Urinary bladder (tissue), 4 donors: Measurements from ENCODE around the gene CACNA2D3. TPM values are rescaled to one million over a fixed set of nuclear protein-coding genes. Genes with fewer than 3 reads are reported as not detected.
"Not testable (repeated sequence)": the region's sequence is repeated elsewhere in the genome, so short reads cannot be mapped to it uniquely, and the experiment has no call there.

Experiments
- DNase-seq: peaks from one replicate; pipeline ENCODE4 v3.0.0-alpha.2; 2015; ENCODE audit errors: extremely low spot score
- H3K27ac ChIP-seq: one replicate; pipeline ENCODE4 v1.5.1; 2013; ENCODE audit warnings: low read depth, mild to moderate bottlenecking, moderate library complexity
- H3K36me3 ChIP-seq: one replicate; pipeline ENCODE4 v1.6.1; 2013; ENCODE audit warnings: mild to moderate bottlenecking, moderate library complexity; ENCODE audit not compliant: insufficient read depth
- H3K4me1 ChIP-seq: one replicate; pipeline ENCODE4 v1.6.1; 2013; ENCODE audit warnings: mild to moderate bottlenecking, moderate library complexity; ENCODE audit not compliant: insufficient read depth
- H3K4me3 ChIP-seq: one replicate; pipeline ENCODE4 v1.5.1; 2013; ENCODE audit warnings: low read depth, low read length
- WGBS: extraction: QIAGEN DNeasy Blood & Tissue Kit; methylation state at CpG from one replicate; pipeline ENCODE4 v1.1.7; 2013; 5-methylcytosine and 5-hydroxymethylcytosine counted together
- polyA plus RNA-seq: library from polyadenylated mRNA; stranded (reverse); fragments of 200-250 nt; gene quantifications from one replicate; pipeline ENCODE4 v1.2.3, GENCODE V29; 2013
- total RNA-seq: library from RNA; depleted of rRNA; stranded (reverse); fragments of >200 nt; gene quantifications from one replicate; pipeline ENCODE4 v1.2.3, GENCODE V29; 2014
- donor health status: healthy with polysubstance abuse.
- donor health status: healthy.

CACNA2D3 gene
- total and polyA plus RNA-seq, 2 donors, result 0.57 to 1.7 TPM

- WGBS, result 94% methylated on average over 6 of the region's 6 CpGs
- Histone ChIP-seq H3K4me1 (no peaks in the 10 kb centered on the region), H3K4me3 (no peak overlapping the region), H3K36me3 (no peaks in the 10 kb centered on the region), H3K27ac (no peak overlapping the region)
- DNase-seq, result no peak
Measured at GRCh38 chr3:54632834-54633233, 510.5 kb downstream of the CACNA2D3 start.

DNA sequence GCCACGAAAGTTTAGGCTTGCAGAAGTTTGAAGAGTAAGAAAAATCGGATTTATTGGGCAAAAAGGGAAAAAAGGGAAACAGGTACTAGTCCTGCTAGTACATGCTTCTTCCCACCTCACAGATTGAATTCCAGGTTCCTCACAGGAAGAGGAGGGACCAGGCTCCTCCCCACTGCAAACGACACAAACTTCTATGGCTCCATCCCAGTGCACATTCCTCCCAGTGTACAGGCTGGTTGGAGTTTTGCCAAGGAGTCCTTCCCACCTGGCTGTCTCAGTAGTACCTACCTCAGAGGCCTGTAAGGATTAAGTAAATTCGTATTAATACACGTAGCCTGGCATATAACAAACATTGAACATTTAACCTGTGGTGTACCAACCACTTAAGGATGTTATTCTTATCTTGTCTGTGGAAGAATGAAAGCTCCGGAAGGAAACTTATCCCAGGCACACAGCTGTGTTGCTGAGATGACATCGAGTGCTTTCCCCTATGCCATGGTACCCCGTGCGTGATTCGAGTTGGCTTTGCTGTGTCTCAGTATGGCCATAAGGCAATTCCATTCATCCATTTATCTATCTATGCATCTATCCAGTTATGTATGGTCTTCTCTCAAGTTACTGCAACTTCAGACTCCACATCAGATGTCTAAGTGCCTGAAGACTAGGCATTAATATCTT is 511.2 kb downstream of the CACNA2D3 start:
- WGBS, result 73% methylated on average over 10 of the region's 10 CpGs
- no peak overlapping the region for H3K27ac ChIP-seq
- H3K4me1 ChIP-seq, result no peaks in the 10 kb centered on the region
- DNase-seq, result no peak
- H3K36me3 ChIP-seq, result no peaks in the 10 kb centered on the region
- H3K4me3 ChIP-seq, result no peak overlapping the region

DNA sequence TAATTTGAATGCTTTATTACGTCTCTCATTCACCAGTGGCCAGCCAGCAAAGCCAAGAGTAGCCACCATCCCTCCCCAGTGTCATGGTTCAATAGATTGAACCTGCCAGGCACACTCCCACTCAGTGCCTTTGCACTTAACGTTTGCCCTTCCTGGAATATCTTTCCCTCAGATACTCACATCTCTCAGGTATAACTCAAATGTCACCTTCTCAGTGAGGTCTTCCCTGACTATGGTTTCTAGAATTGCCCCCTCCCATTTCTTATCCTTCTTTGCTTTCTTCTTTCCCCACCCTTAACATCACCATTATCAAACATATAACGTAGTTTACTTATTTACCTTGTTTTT is 511.7 kb downstream of the CACNA2D3 start:
- WGBS, result 74% methylated on average over 3 of the region's 3 CpGs
- Histone ChIP-seq H3K27ac (no peak overlapping the region), H3K36me3 (no peaks in the 10 kb centered on the region), H3K4me1 (no peaks in the 10 kb centered on the region), H3K4me3 (no peak overlapping the region)
- no peak for DNase-seq

DNA sequence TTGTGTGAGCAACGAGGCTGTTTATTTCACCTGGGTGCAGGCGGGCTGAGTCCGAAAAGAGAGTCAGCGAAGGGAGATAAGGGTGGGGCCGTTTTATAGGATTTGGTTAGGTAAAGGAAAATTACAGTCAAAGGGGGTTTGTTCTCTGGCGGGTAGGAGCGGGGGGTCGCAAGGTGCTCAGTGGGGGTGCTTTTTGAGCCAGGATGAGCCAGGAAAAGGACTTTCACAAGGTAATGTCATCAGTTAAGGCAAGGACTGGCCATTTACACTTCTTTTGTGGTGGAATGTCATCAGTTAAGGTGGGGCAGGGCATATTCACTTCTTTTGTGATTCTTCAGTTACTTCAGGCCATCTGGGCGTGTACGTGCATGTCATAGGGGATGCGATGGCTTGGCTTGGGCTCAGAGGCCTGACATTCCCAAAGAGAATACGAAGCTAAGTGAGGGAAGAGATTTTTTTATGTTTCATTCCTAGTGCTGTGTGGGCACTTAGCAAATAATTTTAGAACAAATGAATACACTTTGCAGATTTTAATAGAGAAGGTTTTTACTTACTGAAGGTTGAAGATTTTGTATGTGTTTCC is 517.5 kb downstream of the CACNA2D3 start:
- H3K36me3 ChIP-seq, H3K27ac ChIP-seq, H3K4me3 ChIP-seq, DNase-seq, H3K4me1 ChIP-seq: not testable (repeated sequence)
- 29% methylated on average over 12 of the region's 12 CpGs for WGBS

DNA sequence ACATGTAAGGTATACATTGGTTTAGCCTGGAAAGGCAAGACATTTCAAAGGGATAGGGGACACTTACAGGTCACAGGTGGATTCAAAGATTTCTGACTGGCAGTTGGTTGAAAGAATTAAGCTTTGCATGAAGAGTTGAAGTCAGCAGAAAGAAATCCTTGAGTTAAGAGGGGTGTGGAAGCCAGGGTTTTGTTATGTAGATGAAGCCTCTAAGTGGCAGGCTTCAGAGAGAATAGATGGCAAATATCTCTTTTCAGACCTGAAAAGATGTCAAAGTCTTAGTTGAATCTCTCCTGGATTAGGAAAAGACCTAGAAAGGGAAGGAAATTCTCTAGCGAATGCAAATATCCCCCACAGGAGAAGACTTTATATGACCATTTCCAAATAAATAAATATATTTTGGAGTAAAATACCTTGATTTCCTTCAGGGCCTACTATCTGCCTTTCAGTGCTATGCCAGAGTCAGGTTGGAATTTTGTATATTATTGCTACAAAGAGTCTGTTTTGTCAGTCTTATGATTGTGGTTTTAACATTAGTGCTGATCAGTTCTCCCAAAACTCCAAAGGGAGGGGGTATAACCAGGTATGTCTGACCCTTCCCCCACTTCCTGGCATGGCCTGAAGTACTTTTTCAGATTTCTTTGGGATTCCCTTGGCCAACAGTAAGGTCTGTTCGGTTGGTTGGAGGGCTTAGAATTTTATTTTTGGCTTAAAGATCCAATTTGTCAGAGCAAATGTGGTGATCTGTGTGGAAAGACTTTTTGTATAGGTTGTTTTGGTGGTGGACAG is 519.1 kb downstream of the CACNA2D3 start:
- H3K36me3 ChIP-seq, result no peaks in the 10 kb centered on the region
- no peak overlapping the region for H3K27ac ChIP-seq
- no peak for DNase-seq
- H3K4me1 ChIP-seq, result no peaks in the 10 kb centered on the region
- 57% methylated on average over 2 of the region's 2 CpGs for WGBS
- no peak overlapping the region for H3K4me3 ChIP-seq

GRCh38 chr3:54642147-54642546 is 519.8 kb downstream of the CACNA2D3 start:
- DNase-seq, result no peak
- H3K4me1 ChIP-seq, result no peaks in the 10 kb centered on the region
- H3K27ac ChIP-seq, result peak overlapping the region; percentile 5
- no peaks in the 10 kb centered on the region for H3K36me3 ChIP-seq
- WGBS, result 85% methylated on average over 6 of the region's 6 CpGs
- H3K4me3 ChIP-seq, result no peak overlapping the region

GRCh38 chr3:54647721-54648120 is 525.4 kb downstream of the CACNA2D3 start:
- no peak overlapping the region for H3K4me3 ChIP-seq
- no peak overlapping the region for H3K27ac ChIP-seq
- H3K4me1 ChIP-seq, result no peaks in the 10 kb centered on the region
- DNase-seq, result no peak
- H3K36me3 ChIP-seq, result no peaks in the 10 kb centered on the region

GRCh38 chr3:54649551-54649950 is 527.2 kb downstream of the CACNA2D3 start:
- Histone ChIP-seq H3K4me3 (no peak overlapping the region), H3K36me3 (no peaks in the 10 kb centered on the region), H3K27ac (no peak overlapping the region), H3K4me1 (no peaks in the 10 kb centered on the region)
- no peak for DNase-seq

DNA sequence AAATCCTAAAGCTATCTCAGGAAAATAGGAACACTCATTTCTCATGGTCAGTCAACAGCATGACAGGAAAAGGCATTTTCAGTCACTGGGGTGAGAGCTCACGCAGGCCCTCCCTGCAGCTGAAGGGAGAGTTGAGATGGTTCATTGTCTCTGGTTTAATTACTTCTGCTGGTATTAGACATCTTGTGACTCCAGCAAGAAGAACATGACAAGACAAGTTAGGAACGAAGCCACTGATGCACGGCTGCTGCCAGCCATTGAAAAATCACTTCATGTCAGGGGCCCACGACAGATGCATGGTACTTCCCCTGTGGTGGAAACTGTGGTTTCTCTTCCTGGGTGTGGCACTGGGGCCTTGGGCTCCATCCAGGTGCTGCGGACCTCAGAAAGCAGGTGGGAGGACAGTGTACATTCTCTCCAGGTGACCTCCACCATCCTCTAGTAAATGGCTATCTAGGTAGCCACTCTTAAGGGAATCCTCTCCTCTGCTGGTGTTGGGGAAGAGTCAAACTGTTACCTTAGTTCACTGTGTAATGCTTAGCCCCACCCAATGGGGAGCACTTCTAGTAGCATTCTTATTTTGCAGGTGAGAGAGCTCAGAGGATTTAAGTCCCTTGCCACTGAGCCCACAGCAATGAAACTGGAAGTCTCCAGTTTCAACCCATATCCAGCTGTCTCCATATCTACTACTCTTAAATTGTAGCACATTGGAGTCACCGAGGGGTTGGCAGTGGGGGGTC is 531.3 kb downstream of the CACNA2D3 start:
- Histone ChIP-seq H3K36me3 (no peaks in the 10 kb centered on the region), H3K27ac (no peak overlapping the region), H3K4me1 (no peaks in the 10 kb centered on the region), H3K4me3 (no peak overlapping the region)
- WGBS, result 80% methylated on average over 6 of the region's 6 CpGs
- DNase-seq, result no peak

- no peaks in the 10 kb centered on the region for H3K4me1 ChIP-seq
- no peak overlapping the region for H3K4me3 ChIP-seq
- H3K36me3 ChIP-seq, result no peaks in the 10 kb centered on the region
- 76% methylated on average over 4 of the region's 4 CpGs for WGBS
- DNase-seq, result no peak
- no peak overlapping the region for H3K27ac ChIP-seq
Measured at GRCh38 chr3:54654776-54655175, 532.4 kb downstream of the CACNA2D3 start.

DNA sequence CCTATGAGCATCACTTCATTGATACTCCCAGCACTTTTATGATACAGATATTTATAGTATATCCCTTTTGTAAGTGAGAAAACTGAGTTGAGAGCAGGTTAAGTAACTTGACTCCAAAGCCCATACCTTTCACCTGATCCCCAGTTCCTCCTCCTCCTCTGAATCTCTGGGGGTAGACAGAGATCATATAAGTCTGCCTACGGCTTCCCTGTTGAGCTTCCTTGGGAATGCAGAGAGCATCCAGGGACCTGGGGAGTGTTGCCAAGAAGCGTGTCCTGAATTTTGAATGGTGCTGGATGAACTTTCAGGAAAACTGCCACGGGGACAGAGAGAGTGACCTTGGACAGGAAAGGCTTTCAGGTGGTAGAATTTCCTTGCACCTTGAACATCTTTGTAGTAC is 537.0 kb downstream of the CACNA2D3 start:
- 75% methylated on average over 3 of the region's 3 CpGs for WGBS
- no peaks in the 10 kb centered on the region for H3K4me1 ChIP-seq
- H3K36me3 ChIP-seq, result no peaks in the 10 kb centered on the region
- H3K27ac ChIP-seq, result no peak overlapping the region
- no peak for DNase-seq
- no peak overlapping the region for H3K4me3 ChIP-seq

GRCh38 chr3:54660714-54661132 is 538.4 kb downstream of the CACNA2D3 start:
- Histone ChIP-seq H3K4me3 (no peak overlapping the region), H3K36me3 (no peaks in the 10 kb centered on the region), H3K4me1 (no peaks in the 10 kb centered on the region), H3K27ac (no peak overlapping the region)
- peak; percentile 49 for DNase-seq
- 32% methylated on average over 9 of the region's 9 CpGs for WGBS

GRCh38 chr3:54661151-54661550 is 538.8 kb downstream of the CACNA2D3 start:
- Histone ChIP-seq H3K4me3 (no peak overlapping the region), H3K36me3 (no peaks in the 10 kb centered on the region), H3K4me1 (no peaks in the 10 kb centered on the region), H3K27ac (no peak overlapping the region)
- DNase-seq, result no peak
- WGBS, result 77% methylated on average over 3 of the region's 3 CpGs
